ENCODE results near the gene ZNF618.

ZNF618 gene

DNA sequence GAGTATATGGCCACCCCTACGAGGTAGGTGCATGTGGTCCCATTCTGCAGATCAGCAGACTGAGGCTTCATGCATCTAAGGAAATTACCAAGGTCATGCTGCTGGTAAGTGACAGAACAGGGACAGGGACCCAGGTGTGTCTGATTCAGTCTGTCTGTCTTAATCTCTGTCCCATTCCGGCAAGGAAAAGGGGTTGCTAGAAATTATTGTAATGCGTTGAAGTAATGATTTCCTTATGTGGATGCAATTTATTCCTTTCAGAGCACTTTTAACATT lies 125.2 kb downstream of the ZNF618 start:
- no peak for DNase-seq (ENCODE audit: low read depth in 2 of 2)

DNA sequence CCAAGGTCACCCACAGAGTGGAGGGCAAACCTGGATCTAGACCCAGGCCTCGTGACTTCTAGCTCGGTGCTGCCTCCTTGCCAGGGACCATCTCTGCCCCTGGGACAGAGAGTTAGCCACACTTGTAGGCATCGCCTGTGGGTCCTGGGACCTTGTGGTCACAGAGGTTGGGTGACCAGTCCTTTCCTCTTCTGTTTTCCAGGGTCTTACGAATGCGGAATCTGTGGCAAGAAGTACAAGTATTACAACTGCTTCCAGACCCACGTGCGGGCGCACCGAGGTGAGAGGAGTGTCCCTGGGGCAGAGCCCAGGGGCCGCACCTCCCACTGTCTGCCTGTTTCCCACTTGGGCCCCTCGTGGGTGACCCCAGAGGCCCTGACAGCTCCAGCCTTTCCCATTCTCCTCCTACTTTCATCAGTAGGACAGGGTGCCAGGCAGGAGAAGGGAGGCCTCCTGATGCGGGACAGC lies 125.7 kb downstream of the ZNF618 start:
- DNase-seq (ENCODE audit: low read depth in 2 of 2) = no peak

DNA sequence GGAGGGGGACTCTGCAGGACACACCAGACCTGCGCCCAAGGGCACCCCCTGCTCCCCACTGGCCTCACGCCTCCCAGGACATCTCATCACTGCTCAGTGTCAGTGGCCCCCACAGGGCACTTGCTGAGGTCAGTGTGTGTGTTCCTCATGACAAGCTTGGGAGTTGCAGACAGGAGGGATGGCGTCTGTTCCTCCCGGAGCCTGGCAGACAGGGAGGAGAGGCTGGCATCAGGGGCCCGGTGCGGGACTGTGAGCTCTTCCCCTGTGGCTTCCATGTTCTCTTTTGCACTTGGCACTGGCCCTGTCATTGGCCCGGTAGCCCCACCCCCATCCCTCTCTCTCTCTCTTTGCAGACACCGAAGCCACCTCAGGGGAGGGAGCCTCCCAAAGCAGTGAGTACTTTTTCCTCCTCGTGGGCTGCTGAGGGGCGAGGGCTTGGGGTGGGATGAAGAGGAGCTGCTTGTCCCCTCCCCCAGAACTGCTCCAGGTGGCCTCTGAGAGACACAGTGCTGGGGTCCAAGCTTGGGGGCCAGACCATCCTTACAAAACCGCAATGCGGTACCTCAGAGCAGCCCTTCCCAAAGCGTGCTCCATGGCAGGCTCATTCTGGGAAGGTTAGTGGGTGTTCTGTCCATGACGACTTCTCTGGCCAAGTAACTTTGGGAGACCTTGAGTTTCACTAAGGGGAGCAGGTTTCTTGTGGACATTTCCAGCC lies 126.3 kb downstream of the ZNF618 start:
- DNase-seq (ENCODE audit: low read depth in 2 of 2) = no peak

DNA sequence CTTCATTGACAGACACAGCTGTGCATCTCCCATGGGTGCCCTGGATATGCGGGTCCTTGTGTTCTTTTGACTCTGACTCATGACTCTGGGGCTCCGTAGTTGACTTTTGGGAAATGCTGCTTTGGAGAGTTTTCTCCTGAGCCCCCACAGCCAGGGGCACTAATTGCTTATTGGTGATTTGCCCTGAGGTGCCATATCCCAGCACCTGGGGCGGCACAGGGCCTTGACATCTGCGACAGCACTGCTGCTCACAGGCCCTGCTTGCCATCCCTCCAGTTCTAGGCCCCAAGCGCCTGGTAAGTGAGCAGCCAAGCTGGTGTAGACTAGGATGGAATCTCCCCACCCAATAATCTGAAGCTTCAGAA lies 126.9 kb downstream of the ZNF618 start:
- DNase-seq (ENCODE audit: low read depth in 2 of 2) = no peak

DNA sequence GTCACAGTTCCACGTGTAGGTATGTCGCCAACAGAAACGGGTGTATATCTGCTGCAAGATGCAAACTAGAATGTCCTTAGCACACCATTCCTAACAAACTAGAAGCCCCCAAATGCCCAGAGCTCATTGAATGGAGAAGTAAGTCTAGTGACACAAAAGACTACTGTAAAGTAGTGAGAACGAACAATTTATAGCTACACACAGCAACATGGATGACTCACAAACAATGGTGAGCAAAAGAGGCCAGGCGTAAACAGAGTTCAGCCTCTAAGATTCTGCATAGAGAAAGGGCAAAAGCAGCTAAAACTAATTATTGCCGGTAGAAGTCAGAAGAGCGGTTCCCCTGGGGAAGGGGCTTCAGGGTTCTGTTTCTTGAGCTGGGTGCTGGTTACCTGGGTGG lies 127.2 kb downstream of the ZNF618 start:
- DNase-seq (ENCODE audit: low read depth in 2 of 2) = no peak

DNA sequence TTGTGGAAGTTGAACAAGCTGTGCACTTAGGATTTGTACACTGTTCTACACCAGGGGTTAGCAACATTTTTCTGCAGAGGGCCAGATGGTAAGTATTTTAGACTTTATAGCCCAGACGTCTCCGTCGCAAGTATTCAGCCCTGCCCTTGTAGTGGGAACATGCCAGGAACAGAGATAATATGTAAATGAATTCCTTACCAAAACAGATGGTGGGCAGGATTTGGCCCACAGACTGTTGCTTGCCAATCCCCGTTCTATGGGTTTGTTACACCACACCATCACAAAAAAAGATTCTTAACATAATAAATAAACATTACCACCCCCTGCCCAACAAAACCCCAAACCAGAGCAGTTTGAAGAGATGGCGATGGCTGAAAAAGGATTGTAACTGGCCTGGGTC lies 127.6 kb downstream of the ZNF618 start:
- no peak for DNase-seq (ENCODE audit: low read depth in 2 of 2)

DNA sequence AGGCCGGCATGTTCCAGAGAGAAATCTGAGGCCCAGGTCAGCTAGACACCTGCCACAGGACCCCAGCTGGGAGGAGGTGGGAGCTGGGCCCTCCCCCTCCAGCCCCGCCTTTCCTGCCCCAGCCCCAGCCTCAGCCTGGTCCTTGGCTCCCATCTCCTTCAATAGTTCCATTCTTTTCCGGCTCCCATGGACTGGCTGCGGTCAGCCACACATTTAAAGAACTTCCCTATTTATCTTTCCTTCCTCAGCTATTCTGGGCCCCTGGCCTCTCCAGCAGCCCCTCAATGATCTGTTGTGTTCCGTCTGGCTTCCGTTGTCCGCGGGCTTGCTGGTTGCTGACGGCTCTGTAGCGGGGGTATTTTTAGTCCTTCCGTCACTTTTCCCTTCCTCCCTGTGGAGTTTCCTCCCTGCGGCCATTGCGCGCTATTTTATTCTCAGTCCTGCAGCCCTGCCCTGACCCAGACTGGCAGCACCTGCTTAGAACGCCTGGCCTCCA lies 128.2 kb downstream of the ZNF618 start:
- DNase-seq (ENCODE audit: low read depth in 2 of 2) = no peak

DNA sequence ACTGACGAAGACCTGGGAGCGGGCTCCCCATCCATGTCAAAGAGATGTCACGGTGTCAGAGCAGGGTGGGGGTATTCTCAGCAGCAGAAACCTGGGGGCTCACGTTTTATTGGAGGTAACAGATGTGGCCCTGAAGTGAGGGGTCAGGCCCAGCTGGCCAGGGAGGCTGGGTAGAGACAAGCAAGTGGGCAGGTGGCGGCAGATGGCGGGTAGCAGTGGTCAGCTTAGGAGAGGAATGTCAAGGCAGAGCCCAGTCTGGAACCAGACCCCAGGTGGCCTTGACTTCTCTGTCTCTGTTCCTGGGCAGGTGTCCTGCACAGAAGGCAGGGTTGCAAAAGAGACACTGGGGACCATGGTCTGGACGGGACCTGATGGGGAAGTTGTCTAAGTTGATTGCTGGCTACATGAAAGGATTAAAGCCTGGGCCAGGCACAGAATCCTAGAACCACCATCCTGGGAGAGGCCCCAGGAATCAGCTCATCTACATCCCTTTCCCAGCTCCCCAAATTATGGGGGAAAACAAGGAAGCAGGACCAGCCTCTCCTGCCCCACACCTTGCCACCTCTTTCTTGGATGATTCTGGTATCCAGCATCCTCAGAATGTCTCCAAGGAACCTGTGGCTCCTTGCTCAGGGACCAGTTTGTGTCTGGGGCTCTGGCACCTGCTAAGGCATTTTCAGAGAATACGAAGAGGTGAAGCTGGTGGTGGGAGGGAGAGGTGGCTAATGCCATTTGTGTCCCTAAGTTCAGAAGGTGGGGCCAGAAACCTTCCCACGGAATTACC lies 129.5 kb downstream of the ZNF618 start:
- no peak for DNase-seq (ENCODE audit: low read depth in 2 of 2)

DNA sequence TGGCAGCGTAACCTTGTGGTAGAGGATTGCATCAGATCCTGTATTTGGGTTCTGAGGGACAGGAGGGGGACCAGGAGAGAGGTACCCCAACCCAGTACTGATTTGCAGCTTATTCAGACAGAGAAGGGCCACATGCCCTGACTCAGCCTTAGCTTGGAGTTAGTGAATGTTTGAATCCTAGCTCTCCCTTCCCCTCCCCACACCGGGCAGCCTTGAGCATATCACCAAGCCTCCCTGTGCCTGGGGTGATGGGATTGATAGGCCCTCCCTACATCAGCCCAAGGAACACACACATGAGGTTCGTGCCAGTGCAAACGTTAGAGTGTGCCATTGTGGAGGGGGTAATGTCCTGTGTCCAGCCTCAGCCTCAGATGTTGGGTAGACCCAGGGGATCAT lies 130.0 kb downstream of the ZNF618 start:
- no peak for DNase-seq (ENCODE audit: low read depth in 2 of 2)

DNA sequence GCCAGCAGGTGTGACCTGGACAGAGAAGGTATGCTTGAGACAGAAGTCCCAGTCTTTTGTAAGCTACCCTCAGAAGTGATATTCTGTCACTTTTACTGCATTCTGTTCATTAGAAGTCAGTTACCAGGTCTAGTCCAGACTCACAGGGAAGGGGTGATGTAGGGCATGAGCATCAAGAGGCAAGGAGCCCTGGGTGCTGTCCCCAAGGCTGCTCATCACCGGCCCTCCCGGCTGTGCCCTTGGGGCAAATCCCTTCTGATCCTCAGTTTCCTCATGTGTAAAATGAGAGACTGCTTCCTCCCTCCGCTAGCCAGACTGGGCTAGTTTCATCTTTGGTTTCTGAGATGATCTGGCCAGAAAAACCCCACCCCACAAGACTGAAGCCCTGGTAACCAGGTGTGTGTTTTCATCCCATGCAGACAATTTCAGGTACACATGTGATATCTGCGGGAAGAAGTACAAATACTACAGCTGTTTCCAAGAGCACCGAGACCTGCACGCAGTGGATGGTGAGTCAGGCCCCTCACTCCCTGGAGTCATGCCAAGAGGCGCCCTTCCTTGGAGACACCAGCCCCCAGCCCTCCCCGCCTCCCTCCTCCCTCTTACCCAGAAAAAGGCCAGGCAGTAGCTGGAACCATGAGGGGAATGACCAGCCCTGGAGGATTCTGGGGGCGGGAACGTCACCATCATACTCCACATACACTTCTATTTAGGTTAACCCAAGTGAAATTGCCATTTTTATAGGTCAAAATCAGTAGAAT lies 131.0 kb downstream of the ZNF618 start:
- no peak for DNase-seq (ENCODE audit: low read depth in 2 of 2)

DNA sequence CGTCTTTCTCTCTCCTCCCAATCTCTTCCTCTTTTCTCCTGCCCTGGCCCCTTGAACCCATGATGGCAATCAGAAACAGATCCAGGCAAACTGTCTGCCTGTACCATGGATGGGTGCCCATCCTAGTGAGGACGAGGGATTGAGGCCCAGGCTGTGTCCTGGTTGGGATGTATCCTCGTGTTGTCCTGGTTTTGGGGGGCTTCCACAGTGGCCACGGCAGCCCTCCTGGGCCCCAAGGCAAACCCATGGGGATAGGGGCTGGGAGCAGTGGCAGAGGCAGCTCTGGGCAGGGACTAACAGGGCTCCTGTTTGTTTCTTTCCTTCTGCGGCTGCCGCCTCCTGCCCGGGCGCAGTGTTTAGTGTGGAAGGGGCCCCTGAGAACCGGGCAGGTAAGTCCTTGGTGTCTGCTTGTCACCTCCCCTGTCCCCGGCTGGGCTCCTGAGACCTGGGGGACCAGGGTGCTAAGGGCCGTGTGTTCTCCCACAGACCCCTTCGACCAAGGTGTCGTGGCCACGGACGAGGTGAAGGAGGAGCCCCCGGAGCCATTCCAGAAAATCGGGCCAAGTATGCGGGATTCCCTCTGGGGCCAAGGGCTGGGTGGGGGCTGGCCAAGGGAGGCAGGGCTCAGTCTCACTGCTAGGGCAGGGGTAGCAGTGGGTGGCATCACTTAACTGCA lies 132.0 kb downstream of the ZNF618 start:
- no peak for DNase-seq (ENCODE audit: low read depth in 2 of 2)

DNA sequence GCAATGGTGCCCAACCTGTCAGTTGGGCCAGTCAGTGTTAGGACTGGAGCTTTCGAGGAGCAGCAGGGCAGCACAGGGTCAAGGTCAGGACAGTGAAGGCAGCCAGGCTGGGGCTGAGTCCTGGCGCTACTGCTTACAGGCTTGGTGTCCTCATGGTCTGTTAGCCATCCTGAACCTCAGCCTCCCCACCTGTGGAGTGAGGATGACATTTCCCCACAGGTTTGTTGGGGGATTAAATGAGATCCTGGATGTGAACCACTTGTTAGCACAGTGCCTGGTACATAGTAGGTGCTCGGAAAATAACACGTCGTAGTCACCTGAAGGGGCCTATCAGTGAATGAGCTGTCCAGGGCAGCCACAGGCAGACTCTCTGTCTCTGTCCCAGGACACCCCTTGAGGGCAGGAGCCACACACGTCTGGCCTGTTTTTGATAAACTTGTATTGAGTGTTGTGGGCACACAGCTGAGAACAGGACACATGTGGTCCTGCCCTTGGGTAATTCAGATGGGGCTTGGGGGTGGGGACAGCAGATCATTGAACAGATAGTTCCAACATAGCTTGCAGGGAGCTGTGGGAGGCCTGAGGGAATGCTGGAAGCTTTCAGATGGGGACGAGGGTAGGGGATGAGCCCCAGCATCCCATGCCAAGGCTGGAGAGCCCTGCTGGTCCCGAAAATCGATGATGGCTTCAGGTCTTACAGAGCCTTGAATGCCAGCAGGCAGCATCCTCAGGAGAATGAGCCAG lies 132.7 kb downstream of the ZNF618 start:
- DNase-seq (ENCODE audit: low read depth in 2 of 2) = no peak

DNA sequence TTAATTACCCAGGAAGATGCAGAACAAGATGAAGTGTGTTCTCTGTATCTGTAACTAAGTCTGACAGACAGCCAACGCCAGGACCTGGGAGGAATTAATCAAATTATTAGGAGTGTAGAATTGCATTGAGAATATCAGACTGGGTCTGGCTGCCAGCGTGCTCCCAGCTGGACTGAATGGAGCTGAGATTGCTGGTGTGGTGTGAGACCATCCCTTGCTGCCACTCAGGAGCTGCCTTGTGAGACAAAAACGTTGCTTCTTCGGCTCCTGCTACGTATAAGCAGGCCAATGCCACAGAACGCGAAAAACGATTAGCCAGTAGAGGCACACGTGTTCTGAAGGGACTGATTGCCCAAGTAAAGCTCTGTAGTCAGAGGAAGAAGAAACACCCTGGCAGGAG lies 135.2 kb downstream of the ZNF618 start:
- no peak for DNase-seq (ENCODE audit: low read depth in 2 of 2)

DNA sequence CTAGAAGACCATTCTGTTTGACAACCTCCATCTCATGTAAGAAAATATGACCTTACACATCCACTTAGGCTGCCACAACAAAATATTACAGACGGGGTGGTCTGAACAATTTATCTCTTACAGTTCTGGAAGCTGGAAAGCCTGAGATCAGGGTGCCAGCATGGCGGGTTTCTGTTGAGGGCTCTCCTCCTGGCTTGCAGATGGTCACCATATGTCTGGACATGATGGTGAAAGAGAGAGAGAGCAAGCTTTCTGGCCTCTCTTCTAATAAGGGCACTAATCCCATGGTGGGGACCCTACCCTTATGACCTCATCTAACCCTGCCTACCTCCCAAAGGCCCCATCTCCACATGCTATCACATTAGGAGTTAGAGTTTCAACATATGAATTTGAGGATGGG lies 136.0 kb downstream of the ZNF618 start:
- no peak for DNase-seq (ENCODE audit: low read depth in 2 of 2)

DNA sequence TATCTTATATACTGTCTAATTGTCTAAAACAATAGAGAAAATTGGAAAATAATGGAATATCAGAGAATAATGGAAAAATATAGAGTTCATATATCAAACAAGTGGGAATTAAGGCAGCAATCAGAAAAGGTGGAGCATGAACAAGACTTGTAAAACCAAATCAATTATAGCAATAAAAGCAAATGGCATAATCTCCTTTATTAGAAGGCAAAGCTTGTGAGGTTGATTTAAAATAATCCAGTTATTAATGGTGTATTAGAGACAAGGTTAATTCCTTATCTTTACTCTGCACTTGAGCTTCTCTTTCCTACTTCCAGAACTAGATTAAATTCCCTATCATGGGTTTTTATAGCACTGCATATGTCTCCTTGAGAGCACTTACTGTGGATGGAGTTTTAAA lies 137.9 kb downstream of the ZNF618 start:
- no peak for DNase-seq (ENCODE audit: low read depth in 2 of 2)

DNA sequence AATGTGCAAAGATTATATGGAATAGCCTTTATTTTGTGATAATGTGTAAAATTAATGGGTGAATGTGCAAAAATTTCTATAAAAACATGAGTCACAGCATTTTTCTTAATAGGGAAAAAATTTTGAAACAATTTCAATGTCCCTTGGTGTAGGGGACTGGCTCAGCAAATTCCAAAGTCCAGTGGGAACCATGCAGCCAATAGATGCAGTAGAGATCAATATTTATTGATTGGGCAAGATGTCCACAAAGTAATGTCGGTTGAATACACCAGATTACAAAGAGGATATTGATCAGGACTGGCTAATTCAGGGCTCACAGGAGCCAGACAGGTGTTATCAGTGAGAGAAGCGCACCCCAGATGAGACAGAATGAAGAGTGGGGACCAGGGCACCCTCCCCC lies 139.5 kb downstream of the ZNF618 start:
- DNase-seq (ENCODE audit: low read depth in 2 of 2) = no peak

DNA sequence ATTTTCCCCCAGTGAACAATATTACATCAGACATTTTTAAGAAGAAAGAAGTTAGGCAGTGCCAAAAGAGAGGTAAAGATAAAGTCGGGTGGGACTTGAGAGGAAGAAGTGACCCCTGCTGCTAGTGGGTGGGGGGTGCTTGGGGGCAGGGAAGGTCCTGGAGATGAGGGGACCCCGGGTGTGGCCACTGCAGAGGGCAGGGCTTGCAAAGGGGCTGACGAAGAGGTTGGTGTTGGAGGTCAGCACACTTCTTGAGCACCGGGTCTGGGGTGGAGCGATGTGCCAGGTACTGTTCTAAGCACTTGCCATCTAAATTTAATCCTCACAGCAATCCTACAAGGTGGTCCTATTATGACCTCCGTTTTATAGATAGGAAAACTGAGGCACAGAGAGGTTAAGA lies 140.0 kb downstream of the ZNF618 start:
- DNase-seq (ENCODE audit: low read depth in 2 of 2) = no peak

DNA sequence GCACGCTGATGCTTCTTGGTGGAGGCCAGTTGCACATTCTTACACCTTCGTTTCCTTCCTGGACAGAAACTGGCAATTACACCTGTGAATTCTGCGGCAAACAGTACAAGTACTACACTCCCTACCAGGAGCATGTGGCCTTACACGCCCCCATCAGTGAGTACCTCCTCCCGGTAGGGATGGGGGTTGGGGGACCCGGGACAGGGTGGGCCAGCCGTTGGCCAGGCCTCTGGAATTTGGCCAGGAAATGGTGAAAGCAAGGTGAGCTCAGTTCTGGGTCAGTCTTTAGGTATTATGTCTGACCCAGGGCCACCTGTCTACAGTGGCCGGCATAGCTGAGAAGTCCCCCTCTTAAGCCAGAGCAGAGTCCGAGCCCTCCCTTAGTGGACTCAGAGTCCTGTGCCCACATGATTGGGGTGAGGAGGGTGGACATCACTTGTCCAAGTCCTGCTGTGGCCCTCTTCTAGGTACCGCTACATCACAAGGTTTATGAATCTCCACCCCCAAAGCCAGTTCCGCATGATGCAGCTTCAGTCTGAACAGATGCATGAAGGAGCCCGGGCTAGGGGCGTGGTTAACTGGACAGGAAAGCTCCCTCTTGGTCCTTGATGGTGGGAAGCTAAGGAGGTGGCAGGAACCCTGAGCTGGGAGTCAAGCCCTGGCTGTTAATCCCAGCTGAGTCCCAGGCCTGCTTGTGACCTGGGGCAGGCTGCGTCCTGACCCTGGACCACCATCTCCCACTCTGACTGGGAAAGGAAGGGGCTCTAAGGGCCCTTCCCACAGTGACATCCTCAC lies 140.7 kb downstream of the ZNF618 start:
- no peak for DNase-seq (ENCODE audit: low read depth in 2 of 2)

DNA sequence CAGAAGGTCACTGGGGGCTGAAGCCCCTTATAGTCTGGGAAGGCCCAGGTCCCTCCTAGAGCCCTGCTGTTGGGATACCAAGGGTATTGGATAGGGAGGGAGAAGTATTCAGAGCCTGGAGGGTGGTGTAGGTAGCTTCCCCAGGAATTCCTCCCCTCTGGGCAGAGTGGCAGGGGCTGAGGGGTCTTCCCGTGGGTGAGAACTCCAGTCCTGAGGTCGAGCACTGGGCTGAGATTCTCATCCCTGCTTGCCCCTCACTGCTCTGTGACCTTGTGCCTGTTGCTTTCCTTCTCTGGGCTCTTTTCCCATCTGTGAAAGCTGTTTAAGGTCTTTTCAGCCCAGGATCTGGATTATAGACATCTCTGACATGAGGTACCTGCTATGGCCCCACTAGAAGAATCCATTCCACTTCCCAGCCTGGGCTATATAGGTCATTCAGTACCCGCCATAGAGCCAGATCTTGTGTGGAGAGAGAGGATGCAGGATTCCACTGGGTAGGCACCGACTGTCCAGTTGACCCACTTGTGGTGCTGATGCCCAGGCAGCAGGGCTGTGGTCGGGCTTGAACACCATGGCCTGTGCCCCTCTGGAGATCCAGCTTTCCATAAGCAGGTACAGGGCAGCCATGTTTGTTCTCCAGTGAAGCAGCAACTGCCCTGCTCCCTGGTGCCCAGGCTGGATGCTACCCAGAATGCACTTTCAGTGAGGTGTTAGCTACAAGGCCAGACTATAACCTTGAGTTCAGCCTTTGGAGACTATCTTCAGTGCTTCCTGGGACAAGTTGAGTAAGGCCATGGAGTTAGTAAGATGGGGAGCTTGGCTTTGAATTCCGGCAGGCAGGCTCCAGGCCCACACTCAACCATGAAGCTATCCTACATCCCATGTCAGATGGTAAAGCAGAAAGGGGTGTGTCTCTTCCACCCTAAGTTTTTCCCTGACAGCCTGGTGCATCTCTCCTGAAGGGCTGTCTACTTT lies 141.9 kb downstream of the ZNF618 start:
- no peak for DNase-seq (ENCODE audit: low read depth in 2 of 2)

Data from fibroblast of skin of left quadriceps (primary cell).